T1000 (cell line): ENCODE results near the gene PTGR3.
"Not testable (repeated sequence)": the region's sequence is repeated elsewhere in the genome, so short reads cannot be mapped to it uniquely, and the experiment has no call there.

Source experiments
- DNase-seq: peaks from one replicate; lab custom pipeline; 2025; ENCODE audit warnings: mixed read lengths; lab: John Stamatoyannopoulos, UW

Gene PTGR3

DNA sequence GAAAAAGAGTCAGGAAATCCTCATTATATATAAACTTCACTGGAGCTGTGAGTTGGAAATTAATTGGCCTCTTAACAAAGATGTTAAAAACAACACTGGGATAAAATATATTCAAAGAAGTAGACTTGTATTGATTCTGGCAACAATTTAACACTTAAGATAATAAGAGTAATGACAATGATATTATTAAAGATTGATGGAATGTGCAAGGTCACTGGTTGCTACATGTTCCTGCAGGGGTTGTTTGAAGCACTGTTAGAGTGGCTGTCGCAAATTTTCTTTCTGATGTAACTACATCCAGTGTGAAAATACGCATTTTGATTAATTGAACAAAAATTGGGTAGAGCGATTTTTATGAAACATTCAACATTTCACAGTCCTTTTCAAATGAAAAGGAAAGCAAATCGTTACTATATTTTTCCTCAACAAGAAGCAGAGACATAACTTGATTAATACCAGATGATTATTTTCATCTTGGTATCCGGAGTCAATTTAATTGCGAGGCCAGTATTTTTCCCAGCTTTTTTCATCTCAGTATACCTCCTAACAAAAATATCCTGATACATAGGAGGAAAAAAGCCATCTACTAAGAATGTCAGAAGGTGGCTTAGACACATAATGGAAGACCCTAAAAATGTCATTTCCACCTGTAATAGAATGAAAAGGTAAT, 6.1 kb downstream of the PTGR3 start:
- DNase-seq = no peak

DNA sequence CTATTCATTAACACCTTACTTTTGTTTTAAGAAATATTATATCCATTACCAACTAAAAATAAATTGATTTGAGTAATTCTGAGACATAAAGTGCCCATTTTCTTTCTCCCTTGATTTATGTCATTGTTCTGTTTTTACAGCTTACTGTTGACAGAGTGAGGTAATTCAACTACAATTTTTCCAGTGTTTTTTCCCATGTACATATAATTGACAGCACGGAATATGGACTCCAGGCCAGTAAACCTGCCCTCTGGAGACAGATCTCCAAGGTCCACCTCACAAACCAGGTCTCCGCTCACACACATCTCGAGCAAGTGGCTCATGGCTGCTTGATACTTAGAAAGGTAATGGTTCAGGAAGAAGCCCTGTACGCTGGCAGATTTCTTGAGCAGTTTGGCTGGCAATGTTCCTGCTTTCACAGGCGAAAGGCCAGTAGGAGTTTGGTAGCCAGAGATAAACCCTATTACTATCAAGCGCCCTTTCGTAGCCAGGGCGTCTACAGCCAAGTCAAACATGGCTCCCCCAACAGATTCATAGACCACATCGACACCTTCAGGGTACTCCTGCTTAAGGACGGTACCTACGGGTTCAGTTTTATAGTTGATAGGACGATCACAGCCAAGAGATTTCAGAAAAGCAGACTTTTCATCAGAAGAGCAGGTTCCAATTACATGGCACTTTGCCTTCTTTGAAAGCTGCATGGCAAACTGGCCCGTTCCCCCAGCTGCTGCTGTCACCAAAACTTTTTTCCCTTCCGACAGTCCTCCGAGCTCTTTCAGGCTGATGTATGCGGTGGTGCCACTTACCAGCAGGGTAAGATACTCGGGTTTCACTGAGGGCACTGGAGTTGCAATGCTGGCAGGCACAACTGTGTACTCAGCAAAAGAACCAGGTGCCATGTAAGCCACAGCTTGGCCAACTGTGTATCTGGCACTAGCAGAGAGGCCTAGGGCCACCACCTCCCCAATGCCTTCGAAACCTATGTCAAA, 7.4 kb downstream of the PTGR3 start:
- no peak for DNase-seq

DNA sequence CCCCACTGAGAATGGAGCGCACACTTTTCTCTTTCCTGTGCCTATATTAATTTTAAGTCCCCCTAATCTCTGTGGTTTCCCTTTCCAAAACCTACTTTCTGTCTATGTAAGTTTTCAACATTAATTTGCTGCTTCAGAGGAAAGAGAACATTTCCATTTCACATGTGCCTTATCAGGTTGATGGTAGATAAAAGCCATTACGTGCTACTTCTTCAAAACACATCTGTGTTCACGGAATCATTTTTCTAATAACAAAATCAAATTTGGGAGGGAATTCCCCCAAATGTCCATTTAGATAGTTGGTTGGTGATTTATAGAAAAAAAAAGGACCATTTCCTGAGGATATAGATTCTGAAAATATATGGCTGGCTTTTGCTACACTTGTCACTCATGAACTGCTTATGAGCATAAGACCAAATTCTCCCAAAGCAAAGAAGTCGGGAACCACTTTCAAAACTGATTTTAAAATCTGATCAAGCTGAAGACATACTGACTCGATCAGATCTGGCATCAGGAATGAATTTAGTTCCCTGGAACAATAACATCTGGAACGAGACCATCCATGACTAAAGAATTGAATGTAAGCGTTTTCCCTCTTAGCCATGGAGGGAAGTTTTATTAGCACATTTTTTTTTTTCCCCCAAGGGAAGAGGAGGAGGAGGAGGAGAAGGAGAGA, 8.2 kb downstream of the PTGR3 start:
- DNase-seq = no peak

DNA sequence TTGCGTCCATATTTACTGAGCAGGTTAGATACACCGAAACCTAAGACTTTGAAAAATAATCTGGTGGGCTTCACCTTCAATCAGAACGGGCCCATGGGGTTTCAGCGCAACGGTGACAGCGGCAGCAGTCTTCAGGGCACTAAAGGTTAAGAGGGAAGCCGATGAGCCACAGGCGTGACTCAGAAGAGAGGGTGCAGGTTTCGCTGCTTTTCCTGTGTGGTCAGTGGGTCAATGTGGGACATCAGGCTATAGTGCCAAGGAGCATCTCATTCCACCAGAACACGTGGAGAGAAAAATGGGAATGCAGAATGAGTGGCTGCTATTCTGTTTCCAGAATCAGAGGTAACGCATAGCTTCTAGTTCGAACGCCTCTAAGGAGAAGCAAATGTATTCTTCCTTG, 8.9 kb downstream of the PTGR3 start:
- DNase-seq = no peak

DNA sequence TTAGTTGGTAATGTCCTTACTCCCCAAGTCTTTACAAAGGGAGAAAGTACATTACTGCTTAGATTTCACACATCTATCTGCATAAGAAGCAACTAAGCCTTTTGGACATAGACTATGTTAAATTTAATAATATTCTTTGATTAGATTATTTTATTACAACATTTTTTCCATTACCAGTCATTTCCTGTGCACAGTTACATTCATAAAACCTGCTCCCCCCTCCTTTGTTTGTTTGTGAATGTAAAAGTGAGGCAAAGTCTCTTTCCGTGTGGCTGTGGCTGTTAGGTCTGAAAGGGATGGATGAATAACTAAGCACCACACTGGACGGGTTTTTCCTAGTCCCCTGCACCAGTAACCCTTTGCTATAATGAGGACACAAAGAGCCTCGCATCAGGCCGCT, 9.6 kb downstream of the PTGR3 start:
- DNase-seq = no peak

DNA sequence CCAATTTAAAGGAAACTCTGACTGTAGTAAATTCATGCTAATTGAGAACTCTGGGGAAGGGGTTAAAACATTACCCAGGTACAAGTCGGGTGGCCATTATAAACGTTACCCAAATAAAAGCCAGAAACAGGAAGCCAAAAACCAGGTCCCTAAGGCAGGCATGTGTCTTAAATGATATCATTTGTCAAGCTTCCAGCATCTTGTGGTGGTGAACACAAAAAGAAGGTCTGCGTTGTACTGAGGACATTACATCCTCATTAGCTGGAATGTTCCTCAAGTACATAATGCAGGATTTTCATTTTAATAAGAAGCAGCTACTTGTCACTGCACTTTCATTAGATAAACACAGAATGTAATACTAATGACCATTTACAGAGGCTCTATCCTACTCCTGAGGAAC, 10.9 kb downstream of the PTGR3 start:
- DNase-seq = no peak

DNA sequence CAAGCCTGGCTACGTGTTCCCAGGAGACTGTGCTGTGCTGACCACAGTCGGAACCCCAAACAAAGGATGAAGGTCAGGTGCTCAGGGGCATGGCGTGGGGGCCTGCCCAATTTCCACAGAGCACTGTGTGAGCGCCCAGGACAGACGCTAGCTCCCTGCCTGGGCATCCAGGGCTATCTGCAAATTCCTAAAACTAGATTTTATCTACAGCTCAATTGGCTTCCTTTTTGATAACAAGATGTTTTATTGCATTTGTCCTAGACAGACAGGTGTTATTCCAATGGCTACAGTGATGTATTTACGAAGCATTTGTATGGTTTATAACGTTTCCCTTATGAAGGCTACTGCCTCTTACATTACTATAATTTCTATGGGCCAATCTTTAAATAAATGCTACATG, 16.0 kb downstream of the PTGR3 start:
- no peak for DNase-seq

DNA sequence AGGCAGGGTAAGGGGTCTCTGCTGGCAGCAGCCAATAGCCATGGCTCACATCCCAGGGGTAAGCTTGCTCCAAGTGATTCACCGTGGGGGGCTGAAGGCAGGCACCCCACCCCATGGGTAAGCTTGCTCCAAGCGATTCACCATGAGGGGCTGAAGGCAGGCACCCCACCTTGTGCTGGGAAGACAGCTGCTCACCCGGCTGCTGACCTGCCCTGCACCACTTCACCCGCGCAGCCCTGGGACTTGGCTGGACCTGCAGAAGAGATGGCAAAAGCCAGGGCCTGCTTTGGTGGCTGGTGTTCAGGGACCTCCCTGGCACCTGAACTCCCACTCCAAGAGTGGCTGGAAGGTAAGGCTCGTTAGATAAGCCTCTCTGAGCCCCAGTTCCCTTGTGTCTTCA, 19.2 kb downstream of the PTGR3 start:
- no peak for DNase-seq

DNA sequence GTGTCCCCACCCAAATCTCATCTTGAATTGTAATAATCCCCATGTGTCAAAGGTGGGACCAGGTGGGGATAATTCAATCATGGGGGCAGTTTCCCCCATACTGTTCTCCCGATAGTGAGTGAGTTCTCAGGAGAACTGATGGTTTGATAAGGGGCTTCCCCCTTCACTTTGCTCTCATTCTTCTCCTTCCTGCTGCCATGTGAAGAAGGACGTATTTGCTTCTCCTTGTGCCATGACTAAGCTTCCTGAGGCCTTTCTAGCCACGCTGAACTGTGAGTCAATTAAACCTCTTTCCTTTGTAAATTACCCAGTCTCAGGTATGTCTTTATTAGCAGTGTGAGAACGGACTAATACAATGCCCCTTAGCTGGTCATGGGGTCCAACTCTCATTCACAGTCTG, 21.2 kb downstream of the PTGR3 start:
- DNase-seq = not testable (repeated sequence)

DNA sequence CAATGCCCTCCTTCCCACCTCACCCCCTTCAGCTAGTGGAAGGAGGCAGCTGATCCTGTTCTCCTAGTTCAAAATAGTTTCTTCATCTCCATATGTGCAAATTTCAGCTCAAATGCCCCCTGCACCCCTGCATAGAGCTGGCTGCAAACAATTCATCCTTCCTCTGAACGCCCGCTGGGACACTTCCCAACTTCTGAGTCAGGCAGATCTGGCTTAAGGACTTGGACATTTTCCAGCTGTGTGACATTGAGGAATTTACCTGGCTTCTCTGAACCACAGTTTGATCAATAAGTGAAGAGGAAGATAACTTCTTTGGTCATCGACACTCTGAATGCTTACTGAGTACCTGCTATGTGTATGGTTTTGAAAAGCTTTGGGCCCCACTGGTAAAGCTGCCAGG, 23.5 kb downstream of the PTGR3 start:
- DNase-seq = no peak

DNA sequence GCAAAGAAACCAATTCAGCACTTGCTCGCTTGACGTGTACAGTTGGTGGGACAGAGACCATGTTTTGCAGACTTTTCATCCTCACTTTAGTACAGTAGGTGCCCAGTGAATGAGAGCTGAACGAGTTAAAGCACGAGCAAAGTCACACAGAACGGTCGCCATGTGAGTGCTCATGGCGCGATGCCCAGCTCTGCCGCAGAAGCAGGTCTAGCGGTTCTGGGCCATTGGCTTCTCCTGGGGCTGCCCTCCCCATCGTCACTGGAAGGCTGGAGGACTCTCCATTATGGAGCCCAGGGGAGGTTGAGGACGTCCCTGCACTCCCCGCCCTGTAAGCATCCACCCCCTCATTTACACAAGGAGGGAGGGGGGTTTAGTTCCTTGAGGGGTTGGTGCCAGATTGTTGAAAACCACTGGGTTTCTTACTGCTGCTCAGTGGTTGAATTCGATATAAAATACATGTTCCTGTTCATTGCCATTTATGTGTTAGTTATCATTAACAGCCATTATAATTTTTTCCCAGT, 24.9 kb downstream of the PTGR3 start:
- no peak for DNase-seq

DNA sequence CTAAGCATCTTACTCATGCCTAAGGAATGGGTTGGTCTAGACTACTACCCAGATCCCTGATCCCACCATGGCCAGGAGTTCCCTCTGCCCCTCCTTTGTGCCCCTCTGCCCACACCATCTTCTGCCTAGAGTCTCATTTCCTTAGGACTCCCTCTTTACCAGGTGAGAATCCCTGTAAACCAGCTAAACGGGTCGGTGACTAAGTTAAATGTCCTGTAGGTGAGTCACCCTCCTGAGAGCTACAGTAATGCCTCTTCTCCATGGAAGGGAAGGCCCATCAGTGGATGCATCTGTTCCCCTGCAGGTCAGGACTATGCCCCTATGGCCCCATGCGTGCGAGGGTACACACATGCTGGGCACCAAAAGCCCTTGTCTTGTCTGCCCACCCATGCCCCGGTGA, 25.4 kb downstream of the PTGR3 start:
- DNase-seq = no peak

DNA sequence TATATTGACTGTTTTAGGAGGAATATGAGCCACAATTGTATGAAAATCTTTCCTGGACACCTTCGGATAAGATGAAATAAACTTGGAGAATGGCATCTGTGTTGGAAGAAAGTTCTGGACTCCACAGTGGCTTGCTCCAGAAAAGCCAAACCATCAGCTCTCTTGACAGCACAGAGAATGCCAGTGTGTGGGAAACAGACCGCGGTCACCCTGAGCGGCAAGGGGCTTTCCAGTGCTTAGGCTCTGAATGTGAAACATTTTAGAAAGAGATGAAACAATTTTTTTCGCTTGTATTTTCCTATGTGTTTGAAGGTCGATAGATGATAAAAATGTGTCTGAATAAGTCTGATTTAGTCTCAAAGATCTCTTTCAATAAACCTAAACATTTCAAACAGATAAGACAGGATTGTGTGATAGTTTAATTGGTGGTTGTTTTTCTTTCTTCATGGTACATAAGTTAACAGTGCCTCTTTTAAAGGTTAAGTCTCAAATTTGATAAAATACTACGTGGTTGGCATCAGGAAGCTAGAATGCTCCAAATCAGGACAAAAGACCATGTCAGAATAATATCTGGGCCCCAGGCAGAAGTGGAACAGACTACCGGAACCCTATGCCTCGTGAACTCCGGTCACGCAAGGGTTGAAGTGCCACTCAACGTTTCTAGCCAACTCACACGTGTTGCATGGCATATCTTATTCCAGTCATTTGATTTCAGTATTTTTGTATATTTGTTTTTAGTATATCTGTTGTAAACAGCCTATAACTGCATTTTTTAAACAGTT, 28.9 kb downstream of the PTGR3 start:
- DNase-seq = no peak

DNA sequence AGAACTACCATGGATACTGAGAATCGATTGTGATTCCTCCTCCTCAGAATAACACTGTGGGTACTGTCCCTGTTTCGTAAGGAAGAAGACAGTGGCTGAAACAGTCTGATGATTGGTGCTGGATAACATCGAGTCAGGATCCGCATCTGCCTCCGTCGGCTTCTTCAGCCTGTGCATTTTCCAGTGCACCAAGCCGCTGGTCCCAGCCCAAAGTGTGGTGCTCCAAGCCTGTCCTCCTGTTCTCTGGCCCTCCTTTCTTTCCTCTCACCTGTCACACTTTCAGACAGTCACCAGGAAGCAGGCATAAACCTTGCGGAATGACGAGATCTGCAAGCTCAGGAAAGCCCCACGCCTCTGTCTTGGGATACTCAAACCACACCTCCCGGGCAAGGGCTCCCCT, 30.6 kb downstream of the PTGR3 start:
- DNase-seq = no peak

DNA sequence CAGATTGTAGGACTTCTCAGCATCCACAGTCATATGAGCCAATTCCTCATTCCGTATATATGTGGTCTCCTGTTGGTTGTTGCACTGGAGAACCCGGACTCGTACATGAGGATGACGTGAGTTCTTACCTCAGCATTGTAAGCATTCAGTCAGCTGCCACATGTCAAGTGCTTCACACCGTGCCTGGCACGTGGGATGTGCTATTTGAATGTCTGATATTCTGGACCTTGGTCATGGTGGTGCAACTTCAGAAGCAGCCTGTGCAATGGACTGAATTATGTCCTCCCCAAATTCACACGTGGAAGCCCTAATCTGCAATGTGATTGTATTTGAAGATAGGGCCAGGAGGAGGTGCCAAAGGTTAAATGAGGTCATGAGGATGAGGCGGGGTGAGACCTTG, 32.1 kb downstream of the PTGR3 start:
- DNase-seq = no peak

DNA sequence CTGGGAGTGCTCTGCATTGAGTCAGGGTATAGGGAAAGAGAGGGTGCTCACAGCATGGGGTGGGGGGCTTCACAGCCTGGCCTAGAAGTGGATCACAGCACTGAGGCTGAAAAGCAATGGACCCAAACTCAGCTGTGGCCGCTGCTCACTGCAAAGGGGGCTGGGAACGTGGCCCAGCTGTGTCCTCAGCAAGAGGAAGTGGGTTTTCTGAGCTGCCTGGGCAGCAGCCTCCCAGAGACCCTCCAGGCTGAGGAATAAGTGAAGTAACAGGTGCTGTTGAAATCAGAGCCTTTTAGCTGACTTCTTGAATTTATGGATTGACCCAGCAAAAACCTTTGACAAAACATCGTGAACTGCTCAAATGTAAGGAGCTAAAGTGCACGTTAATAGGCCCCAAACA, 35.2 kb downstream of the PTGR3 start:
- no peak for DNase-seq

DNA sequence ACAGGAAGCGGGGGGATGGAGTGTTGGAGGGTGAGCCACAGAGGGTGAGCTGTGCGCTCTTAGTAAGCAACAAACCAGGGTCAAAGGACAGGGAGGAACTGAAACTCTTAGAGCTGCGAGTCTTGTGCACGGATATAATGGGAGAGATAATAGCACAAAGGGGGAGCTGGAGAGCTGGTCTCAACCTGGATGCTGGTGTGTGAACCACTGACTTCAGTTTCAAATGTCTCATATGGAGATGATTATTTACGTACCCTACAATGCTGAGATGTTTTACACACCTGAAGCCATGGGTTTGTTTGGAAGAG, 35.9 kb downstream of the PTGR3 start:
- DNase-seq = no peak

DNA sequence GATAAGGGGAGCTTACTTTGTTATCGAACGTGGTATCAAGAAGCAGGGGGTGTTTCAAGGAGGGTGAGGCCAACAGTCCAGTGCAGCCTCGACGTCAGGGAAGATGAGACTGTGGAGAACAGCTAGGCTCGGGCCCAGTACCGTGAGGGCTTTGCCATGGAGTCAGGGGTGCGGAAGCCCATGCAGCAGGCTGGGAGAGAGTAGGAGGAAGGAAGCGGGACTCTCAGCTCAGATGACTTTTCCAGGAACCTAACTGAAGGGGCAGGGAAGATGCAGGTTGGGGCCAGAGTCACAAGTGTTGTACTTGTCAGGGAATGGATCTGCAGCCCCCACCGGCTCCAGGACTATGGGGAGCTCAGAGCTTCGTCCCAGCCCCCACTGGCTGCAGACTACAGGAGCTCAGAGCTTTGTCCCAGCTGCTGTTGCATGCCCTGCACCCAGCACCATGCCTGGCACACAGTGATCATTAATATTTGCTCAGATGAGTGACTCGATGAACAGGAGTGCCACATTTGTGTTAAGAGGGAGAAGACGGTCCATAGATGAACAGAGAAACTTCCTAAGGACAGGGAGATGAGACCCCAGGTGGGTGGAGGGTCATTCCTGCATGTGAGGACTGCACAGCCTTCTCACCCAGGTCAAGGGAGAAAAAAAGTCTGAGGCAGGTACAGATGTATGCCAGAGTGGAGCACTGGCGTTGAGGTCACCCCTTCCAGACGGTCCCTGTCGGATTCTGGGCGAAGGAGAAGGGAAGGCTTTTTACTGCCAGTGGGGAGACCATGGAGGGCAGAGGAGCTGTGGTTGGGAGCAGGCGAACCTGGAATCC, 36.4 kb downstream of the PTGR3 start:
- DNase-seq = no peak

DNA sequence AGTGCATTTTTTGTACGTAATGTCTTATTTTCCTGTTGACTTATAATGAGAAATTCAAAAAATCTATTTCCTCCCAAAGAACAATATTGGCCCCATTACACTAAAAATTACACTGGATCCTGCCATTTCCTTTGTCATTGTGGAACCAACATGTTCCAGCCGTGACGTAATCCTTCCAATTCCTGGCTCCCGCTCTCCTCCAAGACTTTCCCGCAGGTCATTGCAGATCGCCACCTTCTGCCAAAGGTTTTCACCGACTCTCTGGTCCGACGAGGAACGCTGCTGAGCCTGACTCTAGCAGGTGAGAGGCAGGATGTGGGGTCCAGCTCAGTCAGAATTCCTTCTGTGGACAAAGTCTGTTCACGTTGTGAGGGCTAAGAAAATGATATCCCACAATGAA, 38.0 kb downstream of the PTGR3 start:
- DNase-seq = no peak

DNA sequence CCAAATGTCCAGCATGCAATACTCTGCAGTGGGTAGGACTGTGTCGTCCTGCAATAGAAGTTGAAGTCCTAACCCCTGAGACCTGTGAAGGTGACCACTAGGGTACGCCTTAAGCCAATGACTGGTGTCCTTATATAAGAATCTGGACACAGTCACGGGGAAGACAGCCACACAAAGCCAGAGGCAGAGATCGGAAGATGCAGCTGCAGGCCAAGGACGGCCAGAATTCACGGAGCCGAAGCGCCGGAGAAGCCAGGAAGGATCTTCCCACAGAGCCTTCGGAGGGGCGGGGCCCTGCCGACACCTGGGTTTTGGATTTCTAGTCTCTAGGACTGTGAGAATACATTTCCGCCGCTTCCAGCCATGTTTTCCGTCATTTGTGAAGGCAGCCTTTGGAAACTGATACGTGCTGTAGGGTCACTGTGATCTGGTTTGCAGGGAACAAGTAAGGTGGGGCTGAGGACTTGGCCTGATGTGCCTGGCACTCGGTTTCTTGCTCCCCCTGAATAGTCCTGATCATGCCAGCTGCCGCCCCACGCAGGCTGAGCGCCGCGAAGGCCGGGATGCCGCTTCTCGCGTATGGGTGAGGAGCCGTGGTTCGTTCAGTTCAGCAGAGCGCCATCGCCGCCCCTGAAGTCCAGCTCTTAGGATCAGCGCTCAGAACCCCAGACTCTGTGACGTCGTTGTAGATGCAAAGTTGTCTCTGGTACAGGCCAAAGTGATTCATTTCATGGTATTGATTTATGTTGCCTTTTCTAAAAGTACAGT, 38.7 kb downstream of the PTGR3 start:
- no peak for DNase-seq
